ENCODE data around the gene TPX2. TPM values are rescaled to one million over a fixed set of nuclear protein-coding genes. Genes with fewer than 3 reads are reported as not detected.

TPX2 gene
- total and polyA plus RNA-seq, 2 donors (not counting 1 experiment from before 2014, with no cell fraction given) = 0.30 to 0.31 TPM

GRCh38 chr20:31849306-31849930 is 110.3 kb downstream of the TPX2 start:
- Histone ChIP-seq H3K36me3 (replicated peaks in 1 of 2; ENCODE audit: control extremely low read depth in 1 of 2, control insufficient read depth in 1 of 2, extremely low read depth in 1 of 2, insufficient read depth in 2 of 2, low read length in 1 of 2) (no peaks in the 10 kb centered on the region), H3K27ac (ENCODE audit: low read length in 2 of 2) (no peak overlapping the region), H2AFZ (ENCODE audit: insufficient read depth, low read depth, low read length, poor library complexity, severe bottlenecking) (no peak overlapping the region), H4K20me1 (ENCODE audit: control insufficient read depth, insufficient read depth, low read length, poor library complexity, severe bottlenecking) (no peaks in the 10 kb centered on the region), H3K4me1 (ENCODE audit: control insufficient read depth in 2 of 2, insufficient read depth in 2 of 2, low read length in 2 of 2) (no peaks in the 10 kb centered on the region), H3K27me3 (replicated peaks in 1 of 4; ENCODE audit: control extremely low read depth in 1 of 4, control insufficient read depth in 3 of 4, insufficient read depth in 4 of 4, low read length in 3 of 4) (peaks cover 0 to 20% (median 2%) of the 10 kb centered on the region in 4 experiments), H3K9me3 (ENCODE audit: control extremely low read depth in 1 of 3, control insufficient read depth in 2 of 3, insufficient read depth in 1 of 3, low read length in 2 of 3) (no peaks in the 10 kb centered on the region), H3K4me2 (replicated peaks; ENCODE audit: low read depth, low read length, poor library complexity, severe bottlenecking) (no peak overlapping the region), H3K9ac (ENCODE audit: low read length) (no peak overlapping the region), H3K79me2 (ENCODE audit: control insufficient read depth, insufficient read depth, low read length) (no peaks in the 10 kb centered on the region), H3K4me3 (ENCODE audit: control extremely low read depth in 1 of 5, extremely low read depth in 1 of 5, insufficient read depth in 1 of 5, low read depth in 2 of 5, low read length in 4 of 5) (no peak overlapping the region)
- no peak overlapping the region for H3K27ac Mint-ChIP-seq
- no peak overlapping the region for H3K4me3 Mint-ChIP-seq
- ATAC-seq (ENCODE audit: low read depth) (no peak), DNase-seq (no peak)
- WGBS (ENCODE audit: insufficient coverage) = 62% methylated on average over 39 of the region's 45 CpGs
- H3K4me1 Mint-ChIP-seq = no peaks in the 10 kb centered on the region
- POLR2A ChIA-PET = no interaction called here
- no peaks in the 10 kb centered on the region for H3K9me3 Mint-ChIP-seq (ENCODE audit: insufficient read depth)
- peaks cover 23% of the 10 kb centered on the region for H3K27me3 Mint-ChIP-seq
- TF ChIP-seq EZH2 (IDR thresholded peaks at IDR 0.05; ENCODE audit: borderline replicate concordance, insufficient read depth, low read depth, low read length, poor library complexity, severe bottlenecking) = no peak
- TF ChIP-seq, protein P1, sequence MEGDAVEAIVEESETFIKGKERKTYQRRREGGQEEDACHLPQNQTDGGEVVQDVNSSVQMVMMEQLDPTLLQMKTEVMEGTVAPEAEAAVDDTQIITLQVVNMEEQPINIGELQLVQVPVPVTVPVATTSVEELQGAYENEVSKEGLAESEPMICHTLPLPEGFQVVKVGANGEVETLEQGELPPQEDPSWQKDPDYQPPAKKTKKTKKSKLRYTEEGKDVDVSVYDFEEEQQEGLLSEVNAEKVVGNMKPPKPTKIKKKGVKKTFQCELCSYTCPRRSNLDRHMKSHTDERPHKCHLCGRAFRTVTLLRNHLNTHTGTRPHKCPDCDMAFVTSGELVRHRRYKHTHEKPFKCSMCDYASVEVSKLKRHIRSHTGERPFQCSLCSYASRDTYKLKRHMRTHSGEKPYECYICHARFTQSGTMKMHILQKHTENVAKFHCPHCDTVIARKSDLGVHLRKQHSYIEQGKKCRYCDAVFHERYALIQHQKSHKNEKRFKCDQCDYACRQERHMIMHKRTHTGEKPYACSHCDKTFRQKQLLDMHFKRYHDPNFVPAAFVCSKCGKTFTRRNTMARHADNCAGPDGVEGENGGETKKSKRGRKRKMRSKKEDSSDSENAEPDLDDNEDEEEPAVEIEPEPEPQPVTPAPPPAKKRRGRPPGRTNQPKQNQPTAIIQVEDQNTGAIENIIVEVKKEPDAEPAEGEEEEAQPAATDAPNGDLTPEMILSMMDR (IDR thresholded peaks at IDR 0.05) = no peak
- CTCF ChIA-PET = interaction anchor here (0.9 to 8.7 kb wide), 5 partner anchors 26 to 242 kb away, joined by 4 to 187 read pairs (median 22); partner anchors contain the start of gene PDRG1
- intact Hi-C loops (cut with micrococcal nuclease) = no loop called here

Small RNA genes within 50 kb of the gene (small RNA-seq; reads per million reads assigned to genes)
- gene AL160175.1 (ENCODE audit: insufficient read length, low read depth, low replicate concordance) = not detected

Other genes starting within 250 kb of the TPX2 start
- gene HM13, start 224.8 kb upstream of the TPX2 start, total RNA-seq = 85.1 and 94.3 TPM in 2 replicates
- 61.2 and 73.2 TPM in 2 replicates for gene HM13, start 224.8 kb upstream of the TPX2 start, polyA plus RNA-seq
- 3.4 and 4.4 TPM in 2 replicates for gene ID1, start 134.0 kb upstream of the TPX2 start, total RNA-seq
- gene ID1, start 134.0 kb upstream of the TPX2 start, polyA plus RNA-seq = 17.8 and 68.2 TPM in 2 replicates
- gene COX4I2, start 101.4 kb upstream of the TPX2 start, total RNA-seq = not detected in 2 replicates
- gene COX4I2, start 101.4 kb upstream of the TPX2 start, polyA plus RNA-seq = not detected in 2 replicates
- gene BCL2L1, start 16.4 kb upstream of the TPX2 start, total RNA-seq = 27.6 and 33.0 TPM in 2 replicates
- 9.5 and 10.1 TPM in 2 replicates for gene BCL2L1, start 16.4 kb upstream of the TPX2 start, polyA plus RNA-seq
- not detected in 2 replicates for gene MYLK2, start 80.1 kb downstream of the TPX2 start, total RNA-seq
- not detected in 2 replicates for gene MYLK2, start 80.1 kb downstream of the TPX2 start, polyA plus RNA-seq
- not detected in 2 replicates for gene FOXS1, start 106.3 kb downstream of the TPX2 start, total RNA-seq
- not detected in 2 replicates for gene FOXS1, start 106.3 kb downstream of the TPX2 start, polyA plus RNA-seq
- 1.8 and 3.3 TPM in 2 replicates for gene DUSP15, start 131.2 kb downstream of the TPX2 start, total RNA-seq
- 0.78 and 1.2 TPM in 2 replicates for gene DUSP15, start 131.2 kb downstream of the TPX2 start, polyA plus RNA-seq
- gene TTLL9, start 131.3 kb downstream of the TPX2 start, total RNA-seq = 0.74 and 1.2 TPM in 2 replicates
- 0.76 and 1.1 TPM in 2 replicates for gene TTLL9, start 131.3 kb downstream of the TPX2 start, polyA plus RNA-seq
- 10.9 and 12.7 TPM in 2 replicates for gene PDRG1, start 212.8 kb downstream of the TPX2 start, total RNA-seq
- gene PDRG1, start 212.8 kb downstream of the TPX2 start, polyA plus RNA-seq = 18.6 and 25.9 TPM in 2 replicates
- gene XKR7, start 228.9 kb downstream of the TPX2 start, total RNA-seq = 0.05 and 0.10 TPM in 2 replicates
- gene XKR7, start 228.9 kb downstream of the TPX2 start, polyA plus RNA-seq = 0.09 and 0.12 TPM in 2 replicates

Data from B cell (primary cell).